HUES6 (cell line): ENCODE results near the gene WDR74.
"Not testable (repeated sequence)": the region's sequence is repeated elsewhere in the genome, so short reads cannot be mapped to it uniquely, and the experiment has no call there.

Experiments used
- H3K27ac ChIP-seq: 2 replicates; pipeline ENCODE4 v1.7.0; 2013; ENCODE audit warnings: low read depth, mild to moderate bottlenecking, low read length, inconsistent platforms
- H3K27me3 ChIP-seq: 2 replicates; pipeline ENCODE4 v1.6.1; 2013; ENCODE audit warnings: low read length; ENCODE audit not compliant: control insufficient read depth, insufficient read depth
- H3K36me3 ChIP-seq: 2 replicates; pipeline ENCODE4 v1.6.1; 2013; ENCODE audit warnings: low read length; ENCODE audit not compliant: control insufficient read depth, insufficient read depth
- H3K4me1 ChIP-seq: 2 replicates; pipeline ENCODE4 v1.6.1; 2013; ENCODE audit warnings: low read length; ENCODE audit not compliant: control insufficient read depth, insufficient read depth
- H3K4me3 ChIP-seq: 2 replicates; pipeline ENCODE4 v1.5.1; 2013; ENCODE audit warnings: low read depth, low read length
- H3K9ac ChIP-seq: one replicate; pipeline ENCODE4 v1.6.1; 2013; ENCODE audit warnings: mild to moderate bottlenecking, low read length
- H3K9me3 ChIP-seq: 2 replicates; pipeline ENCODE4 v1.6.1; 2013; ENCODE audit warnings: low read depth, low read length; ENCODE audit not compliant: control insufficient read depth, insufficient read depth

Gene WDR74

GRCh38 chr11:62880231-62880802 is 40.9 kb upstream of the WDR74 start:
- Histone ChIP-seq H3K4me1 (peaks cover 42% of the 10 kb centered on the region), H3K4me3 (peak overlapping the region; percentile 93), H3K9ac (peak overlapping the region; percentile 98), H3K27me3 (no peaks in the 10 kb centered on the region), H3K36me3 (peaks cover 82% of the 10 kb centered on the region), H3K27ac (peak overlapping the region; percentile 98; the same call in 1 of the 2 replicates), H3K9me3 (no peaks in the 10 kb centered on the region)

DNA sequence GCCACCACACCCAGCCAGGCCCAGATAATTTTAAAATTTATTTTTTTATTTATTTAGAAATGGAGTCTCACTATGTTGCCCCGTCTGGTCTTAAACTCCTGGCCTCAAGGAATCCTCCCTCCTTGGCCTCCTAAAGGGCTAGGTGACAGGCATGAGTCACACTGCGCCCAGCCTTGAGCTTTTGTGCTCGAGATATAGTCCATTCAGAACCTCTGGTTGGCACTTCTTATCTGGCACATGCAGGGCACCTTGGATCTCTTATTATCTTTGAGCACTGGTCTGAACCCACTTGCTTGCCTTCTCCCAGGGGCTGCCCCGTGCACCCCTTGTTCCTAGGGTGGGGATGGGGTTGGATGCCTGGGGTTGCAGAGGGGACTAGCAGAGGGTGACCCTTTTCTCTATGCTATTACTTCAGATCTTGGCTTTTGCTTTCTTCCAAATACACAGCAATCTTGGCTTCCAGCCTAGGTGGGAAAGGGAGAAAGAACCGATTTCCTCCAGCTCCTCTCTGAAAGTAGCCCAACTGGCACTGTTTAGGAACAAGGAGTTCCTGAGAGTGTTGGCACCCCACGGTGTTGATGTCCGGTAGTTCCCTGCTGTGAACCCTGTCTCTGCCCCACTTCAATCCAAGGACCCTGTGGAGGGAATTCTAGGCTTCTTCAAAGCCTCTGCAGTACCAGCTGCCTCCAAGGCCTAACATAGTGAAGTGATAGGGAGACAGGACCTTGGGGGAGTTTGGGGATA is 40.0 kb upstream of the WDR74 start:
- Histone ChIP-seq H3K27ac (no peak overlapping the region; the same call in 1 of the 2 replicates), H3K4me1 (peaks cover 38% of the 10 kb centered on the region), H3K36me3 (peaks cover 81% of the 10 kb centered on the region), H3K9ac (peak overlapping the region; percentile 98), H3K4me3 (peak overlapping the region; percentile 93), H3K9me3 (no peaks in the 10 kb centered on the region), H3K27me3 (no peaks in the 10 kb centered on the region)

GRCh38 chr11:62876712-62877111 is 37.3 kb upstream of the WDR74 start:
- Histone ChIP-seq H3K36me3 (peaks cover 78% of the 10 kb centered on the region), H3K9ac (no peak overlapping the region), H3K9me3 (no peaks in the 10 kb centered on the region), H3K27me3 (no peaks in the 10 kb centered on the region), H3K4me3 (no peak overlapping the region), H3K4me1 (peaks cover 18% of the 10 kb centered on the region), H3K27ac (no peak overlapping the region)

DNA sequence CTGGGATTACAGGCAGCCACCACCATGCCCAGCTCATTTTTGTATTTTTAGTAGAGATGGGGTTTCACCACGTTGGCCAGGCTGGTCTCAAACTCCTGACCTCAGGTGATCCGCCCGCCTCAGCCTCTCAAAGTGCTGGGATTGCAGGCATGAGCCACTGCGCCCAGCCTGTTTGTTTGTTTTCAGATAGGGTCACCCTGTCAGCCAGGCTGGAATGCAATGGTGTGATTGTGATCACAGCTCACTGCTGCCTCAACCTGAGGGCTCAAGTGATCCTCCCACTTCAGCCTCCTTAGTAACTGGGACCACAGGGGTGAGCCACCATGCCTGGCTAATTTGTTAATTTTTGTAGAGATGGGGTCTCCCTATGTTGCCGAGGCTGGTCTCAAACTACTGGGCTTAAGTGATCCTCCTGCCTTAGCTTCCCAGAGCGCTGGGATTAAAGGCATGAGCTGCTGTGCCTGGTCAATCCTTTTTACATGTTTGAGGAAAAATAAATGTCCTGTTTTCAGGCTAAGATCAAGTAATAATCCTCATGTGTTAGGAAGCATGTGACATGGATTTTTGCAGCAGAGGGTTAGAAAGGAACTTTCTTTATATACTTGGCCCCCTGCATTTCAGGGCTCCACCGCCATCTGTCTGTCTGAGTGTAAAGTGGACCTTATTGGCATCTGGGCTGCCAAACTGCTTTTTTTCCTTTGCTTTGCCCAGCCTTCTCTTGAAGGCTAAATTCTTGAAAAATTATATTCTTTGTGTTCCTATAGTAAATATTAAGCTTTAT is 36.5 kb upstream of the WDR74 start:
- H3K27ac ChIP-seq, result no peak overlapping the region
- no peaks in the 10 kb centered on the region for H3K9me3 ChIP-seq
- H3K36me3 ChIP-seq, result peaks cover 74% of the 10 kb centered on the region
- peaks cover 18% of the 10 kb centered on the region for H3K4me1 ChIP-seq
- no peak overlapping the region for H3K4me3 ChIP-seq
- H3K9ac ChIP-seq, result peak overlapping the region; percentile 10
- no peaks in the 10 kb centered on the region for H3K27me3 ChIP-seq

DNA sequence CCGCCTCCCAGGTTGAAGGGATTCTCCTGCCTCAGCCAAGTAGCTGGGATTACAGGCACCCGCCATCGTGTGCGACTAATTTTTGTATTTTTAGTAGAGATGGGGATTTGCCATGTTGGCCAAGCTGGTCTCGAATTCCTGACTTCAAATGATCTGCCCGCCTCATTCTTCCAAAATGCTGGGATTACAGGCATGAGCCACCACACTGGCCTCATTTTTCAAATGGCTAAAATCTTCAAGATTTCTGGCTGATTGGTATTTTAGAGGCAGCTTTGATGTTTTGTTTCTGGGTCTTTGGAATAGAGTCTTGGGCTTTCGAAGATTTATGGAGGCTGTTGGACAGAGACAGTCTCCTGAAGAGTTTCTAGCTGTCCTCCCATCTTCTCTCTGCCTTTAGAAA is 35.5 kb upstream of the WDR74 start:
- H3K4me1 ChIP-seq, result peaks cover 12% of the 10 kb centered on the region
- peaks cover 71% of the 10 kb centered on the region for H3K36me3 ChIP-seq
- H3K27ac ChIP-seq, result no peak overlapping the region
- no peak overlapping the region for H3K4me3 ChIP-seq
- no peak overlapping the region for H3K9ac ChIP-seq
- H3K9me3 ChIP-seq, result no peaks in the 10 kb centered on the region
- H3K27me3 ChIP-seq, result no peaks in the 10 kb centered on the region

- H3K36me3 ChIP-seq, result peaks cover 43% of the 10 kb centered on the region
Observed at GRCh38 chr11:62865635-62866034, 26.2 kb upstream of the WDR74 start.

GRCh38 chr11:62863687-62864335 is 24.4 kb upstream of the WDR74 start:
- no peak overlapping the region for H3K9ac ChIP-seq
- peaks cover 43% of the 10 kb centered on the region for H3K36me3 ChIP-seq
- H3K27ac ChIP-seq, result no peak overlapping the region

More at GRCh38 chr11:62865635-62866034, 26.2 kb upstream of the WDR74 start:
- H3K4me1 ChIP-seq, result peaks cover 29% of the 10 kb centered on the region
- no peaks in the 10 kb centered on the region for H3K27me3 ChIP-seq
- no peak overlapping the region for H3K9ac ChIP-seq
- H3K4me3 ChIP-seq, result no peak overlapping the region
- H3K9me3 ChIP-seq, result no peaks in the 10 kb centered on the region
- H3K27ac ChIP-seq, result no peak overlapping the region

GRCh38 chr11:62861564-62862192 is 22.3 kb upstream of the WDR74 start:
- Histone ChIP-seq H3K9ac (peak overlapping the region; percentile 54), H3K36me3 (peaks cover 34% of the 10 kb centered on the region), H3K4me1 (peaks cover 35% of the 10 kb centered on the region), H3K4me3 (peak overlapping the region; percentile 10), H3K27ac (peak overlapping the region; percentile 68; the same call in 1 of the 2 replicates)
- not testable (repeated sequence) for H3K27me3 ChIP-seq, H3K9me3 ChIP-seq

More at GRCh38 chr11:62863687-62864335, 24.4 kb upstream of the WDR74 start:
- Histone ChIP-seq H3K9me3 (no peaks in the 10 kb centered on the region), H3K27me3 (no peaks in the 10 kb centered on the region), H3K4me1 (peaks cover 35% of the 10 kb centered on the region), H3K4me3 (no peak overlapping the region)

GRCh38 chr11:62860835-62861563 is 21.6 kb upstream of the WDR74 start:
- Histone ChIP-seq H3K27me3 (no peaks in the 10 kb centered on the region), H3K27ac (peak overlapping the region; percentile 68), H3K36me3 (peaks cover 28% of the 10 kb centered on the region), H3K9me3 (no peaks in the 10 kb centered on the region), H3K4me1 (peaks cover 35% of the 10 kb centered on the region), H3K4me3 (no peak overlapping the region), H3K9ac (peak overlapping the region; percentile 54)

- not testable (repeated sequence) for H3K9me3 ChIP-seq, H3K27me3 ChIP-seq
- Histone ChIP-seq H3K36me3 (peaks cover 31% of the 10 kb centered on the region), H3K27ac (peak overlapping the region; percentile 16; the same call in 1 of the 2 replicates), H3K4me1 (peaks cover 35% of the 10 kb centered on the region), H3K9ac (peak overlapping the region; percentile 62), H3K4me3 (peak overlapping the region; percentile 14; the same call in 1 of the 2 replicates)
Observed at GRCh38 chr11:62859281-62859703, 19.9 kb upstream of the WDR74 start.
